Fibroblast of lung (primary cell): Measurements from ENCODE around the gene SDHA.

Experiments used
- EZH2 ChIP-seq: IDR thresholded peaks from 2 replicates; pipeline ENCODE4 v1.5.1; 2012; ENCODE audit warnings: low read length, control low read depth, mild to moderate bottlenecking; ENCODE audit errors: missing control alignments
- TF ChIP-seq, protein P1 (sequence below), 2 donors: IDR thresholded peaks in 1 of 2; conservative IDR thresholded peaks in 1 of 2; 1 replicate in 1 of 2; 2 replicates in 1 of 2; pipeline ENCODE4 v1.5.1; 2011 to 2012; ENCODE audit warnings: low read length in 2 of 2, control low read depth in 1 of 2, inconsistent platforms in 1 of 2, low read depth in 1 of 2, mild to moderate bottlenecking in 1 of 2

GRCh38 chr5:192691-192969, 25.5 kb upstream of the SDHA start:
- TF ChIP-seq, protein P1, sequence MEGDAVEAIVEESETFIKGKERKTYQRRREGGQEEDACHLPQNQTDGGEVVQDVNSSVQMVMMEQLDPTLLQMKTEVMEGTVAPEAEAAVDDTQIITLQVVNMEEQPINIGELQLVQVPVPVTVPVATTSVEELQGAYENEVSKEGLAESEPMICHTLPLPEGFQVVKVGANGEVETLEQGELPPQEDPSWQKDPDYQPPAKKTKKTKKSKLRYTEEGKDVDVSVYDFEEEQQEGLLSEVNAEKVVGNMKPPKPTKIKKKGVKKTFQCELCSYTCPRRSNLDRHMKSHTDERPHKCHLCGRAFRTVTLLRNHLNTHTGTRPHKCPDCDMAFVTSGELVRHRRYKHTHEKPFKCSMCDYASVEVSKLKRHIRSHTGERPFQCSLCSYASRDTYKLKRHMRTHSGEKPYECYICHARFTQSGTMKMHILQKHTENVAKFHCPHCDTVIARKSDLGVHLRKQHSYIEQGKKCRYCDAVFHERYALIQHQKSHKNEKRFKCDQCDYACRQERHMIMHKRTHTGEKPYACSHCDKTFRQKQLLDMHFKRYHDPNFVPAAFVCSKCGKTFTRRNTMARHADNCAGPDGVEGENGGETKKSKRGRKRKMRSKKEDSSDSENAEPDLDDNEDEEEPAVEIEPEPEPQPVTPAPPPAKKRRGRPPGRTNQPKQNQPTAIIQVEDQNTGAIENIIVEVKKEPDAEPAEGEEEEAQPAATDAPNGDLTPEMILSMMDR (conservative IDR thresholded peaks at IDR 0.05 in 1 of 2, IDR thresholded peaks at IDR 0.05 in 1 of 2; ENCODE audit: low read depth in 1 of 2, low read length in 2 of 2) = no peak
- TF ChIP-seq EZH2 = no peak
